Dermis blood vessel endothelial cell (primary cell): ENCODE measurements around the gene FN3K. TPM values are rescaled to one million over a fixed set of nuclear protein-coding genes. Genes with fewer than 3 reads are reported as not detected.
"Not testable (repeated sequence)": the region's sequence is repeated elsewhere in the genome, so short reads cannot be mapped to it uniquely, and the experiment has no call there.

Source experiments
- DNase-seq: peaks from one replicate; pipeline ENCODE4 v3.0.0; 2010
- total RNA-seq: library from RNA; depleted of rRNA; stranded (reverse); fragments of >200 nt; gene quantifications from 2 replicates; pipeline ENCODE4 v1.2.3, GENCODE V29; 2014

The FN3K gene
- total RNA-seq, 1 donor from 2014 or later = 7.0 TPM

GRCh38 chr17:82775001-82775823 is 39.8 kb downstream of the FN3K start:
- peak; percentile 73 for DNase-seq

GRCh38 chr17:82776454-82776853 is 41.0 kb downstream of the FN3K start:
- DNase-seq = no peak

GRCh38 chr17:82777778-82778375 is 42.5 kb downstream of the FN3K start:
- DNase-seq = not testable (repeated sequence)

GRCh38 chr17:82779541-82779940 is 44.1 kb downstream of the FN3K start:
- DNase-seq = no peak

- no peak for DNase-seq
Measured at GRCh38 chr17:82780195-82780594, 44.8 kb downstream of the FN3K start.

GRCh38 chr17:82780971-82781893 is 45.8 kb downstream of the FN3K start:
- no peak for DNase-seq

GRCh38 chr17:82781894-82782274 is 46.5 kb downstream of the FN3K start:
- peak; percentile 90 for DNase-seq

- peak; percentile 39 for DNase-seq
Measured at GRCh38 chr17:82782657-82783207, 47.3 kb downstream of the FN3K start.

GRCh38 chr17:82783498-82783897 is 48.1 kb downstream of the FN3K start:
- DNase-seq = no peak

- DNase-seq = not testable (repeated sequence)
Measured at GRCh38 chr17:82785581-82785980, 50.2 kb downstream of the FN3K start.

- DNase-seq = no peak
Measured at GRCh38 chr17:82786427-82786826, 51.0 kb downstream of the FN3K start.

- DNase-seq = no peak
Measured at GRCh38 chr17:82787081-82787848, 51.9 kb downstream of the FN3K start.

- no peak for DNase-seq
Measured at GRCh38 chr17:82788206-82789001, 53.0 kb downstream of the FN3K start.

GRCh38 chr17:82789051-82789592 is 53.7 kb downstream of the FN3K start:
- no peak for DNase-seq

GRCh38 chr17:82789806-82790205 is 54.4 kb downstream of the FN3K start:
- no peak for DNase-seq

GRCh38 chr17:82790391-82790790 is 55.0 kb downstream of the FN3K start:
- DNase-seq = no peak

GRCh38 chr17:82791532-82791931 is 56.1 kb downstream of the FN3K start:
- DNase-seq = peak; percentile 91

- no peak for DNase-seq
Measured at GRCh38 chr17:82793974-82794630, 58.7 kb downstream of the FN3K start.

- peak; percentile 22 for DNase-seq
Measured at GRCh38 chr17:82794781-82795482, 59.5 kb downstream of the FN3K start.

GRCh38 chr17:82795615-82796014 is 60.2 kb downstream of the FN3K start:
- DNase-seq = no peak
